A549 (cell line): ENCODE results near the gene TRAF7.

Experiments
- CBX2 ChIP-seq: fragments of 200-600 bp; sonication (generic); IDR thresholded peaks from 2 replicates; pipeline ENCODE4 v1.6.1; 2016; ENCODE audit warnings: low read depth, mild to moderate bottlenecking, borderline replicate concordance
- CTCF ChIP-seq: fragments of >200 bp; sonication (Bioruptor Twin); formaldehyde crosslinking; IDR thresholded peaks from 3 replicates; pipeline ENCODE4 v1.5.1; 2016

GRCh38 chr16:2163211-2163881 lies 7.8 kb downstream of the TRAF7 start:
- no peak for TF ChIP-seq CBX2
- TF ChIP-seq CTCF, result no peak
